ENCODE measurements around the gene TXNRD2. TPM values are rescaled to one million over a fixed set of nuclear protein-coding genes. Genes with fewer than 3 reads are reported as not detected.

The TXNRD2 gene
- total RNA-seq, 1 experiment from 2014 or later: 22.9 TPM

GRCh38 chr22:19932367-19933206 lies 9.0 kb downstream of the TXNRD2 start:
- WGBS (ENCODE audit: extremely low coverage, insufficient read length, low lambda C conversion rate): no CpG with 5 or more reads among the region's 12 CpGs
- TF ChIP-seq CTCF (conservative IDR thresholded peaks at IDR 0.05): no peak
- no peak overlapping the region for H2BK120ac ChIP-seq (ENCODE audit: low read depth, low read length, poor library complexity, severe bottlenecking)

More at GRCh38 chr22:19932367-19933206, 9.0 kb downstream of the TXNRD2 start:
- Histone ChIP-seq H4K8ac (replicated peaks; ENCODE audit: insufficient read length, low read depth, low read length) (no peak overlapping the region), H4K20me1 (ENCODE audit: control insufficient read depth, insufficient read depth, insufficient read length) (peaks cover 3% of the 10 kb centered on the region), H3K79me1 (ENCODE audit: insufficient read depth, low read depth, low read length, poor library complexity, severe bottlenecking) (no peaks in the 10 kb centered on the region), H3K27ac (ENCODE audit: insufficient read length, low read depth, low read length) (no peak overlapping the region), H3K4ac (ENCODE audit: low read depth, low read length) (no peak overlapping the region), H3K9ac (ENCODE audit: extremely low read depth, insufficient read length, low read length) (no peak overlapping the region), H3K27me3 (ENCODE audit: insufficient read depth, low read length) (no peaks in the 10 kb centered on the region; the same call in 1 of the 2 replicates), H3K23ac (ENCODE audit: insufficient read length, low read depth, low read length) (no peak overlapping the region), H2BK20ac (ENCODE audit: low read depth, low read length, poor library complexity, severe bottlenecking) (no peak overlapping the region), H3K4me2 (ENCODE audit: insufficient read depth, insufficient read length, low read length) (no peak overlapping the region), H3K9me3 (ENCODE audit: control insufficient read depth, low read depth, low read length) (no peaks in the 10 kb centered on the region), H3K23me2 (ENCODE audit: insufficient read length, low read depth, low read length, poor library complexity, severe bottlenecking) (no peaks in the 10 kb centered on the region), H3K14ac (ENCODE audit: insufficient read depth, low read length) (no peak overlapping the region; the same call in 1 of the 2 replicates), H2BK12ac (ENCODE audit: insufficient read length, low read depth, low read length) (no peak overlapping the region), H3K56ac (ENCODE audit: insufficient read length, low read depth, low read length) (no peak overlapping the region), H2BK15ac (ENCODE audit: low read depth, low read length) (no peak overlapping the region), H3K4me1 (ENCODE audit: insufficient read depth, low read length) (no peaks in the 10 kb centered on the region), H4K5ac (ENCODE audit: insufficient read length, low read depth, low read length) (no peak overlapping the region), H4K91ac (ENCODE audit: insufficient read length, low read depth, low read length) (no peak overlapping the region), H2AK5ac (ENCODE audit: insufficient read length, low read length) (no peak overlapping the region), H2AFZ (ENCODE audit: low read length) (no peak overlapping the region), H3T11ph (ENCODE audit: low read length) (no peak overlapping the region), H2BK5ac (ENCODE audit: insufficient read length, low read length) (no peak overlapping the region), H3K18ac (ENCODE audit: insufficient read length, low read depth, low read length) (no peak overlapping the region), H3K79me2 (ENCODE audit: insufficient read depth, low read length) (no peaks in the 10 kb centered on the region)
- Mint-ChIP-seq H3K4me3 (no peak overlapping the region), H3K36me3 (ENCODE audit: insufficient read depth in 1 of 3, low read depth in 3 of 3) (peaks cover 13 to 27% (median 21%) of the 10 kb centered on the region in 3 experiments), H3K4me1 (no peaks in the 10 kb centered on the region), H3K27ac (peak overlapping the region in 1 of 3 experiments; percentile 51; a peak in 3 of 7 replicates), H3K27me3 (ENCODE audit: low read depth) (peaks cover 5% of the 10 kb centered on the region), H3K9me3 (peaks cover 17 to 21% of the 10 kb centered on the region in 2 experiments)
- DNase-seq: no peak
